IPS-15b (cell line): ENCODE results near the gene CTNNA3.

ENCODE experiments used
- H3K27me3 ChIP-seq: one replicate; pipeline ENCODE4 v1.6.1; 2013; ENCODE audit warnings: low read length; ENCODE audit not compliant: control insufficient read depth, insufficient read depth
- H3K36me3 ChIP-seq: one replicate; pipeline ENCODE4 v1.6.1; 2013; ENCODE audit warnings: low read length; ENCODE audit not compliant: control insufficient read depth, insufficient read depth
- H3K4me1 ChIP-seq: one replicate; pipeline ENCODE4 v1.6.1; 2013; ENCODE audit warnings: mild to moderate bottlenecking, low read length; ENCODE audit not compliant: control insufficient read depth, insufficient read depth
- H3K4me3 ChIP-seq: one replicate; pipeline ENCODE4 v1.5.1; 2013; ENCODE audit warnings: low read depth, low read length
- H3K9ac ChIP-seq: one replicate; pipeline ENCODE4 v1.6.1; 2013; ENCODE audit warnings: low read depth, mild to moderate bottlenecking, low read length
- H3K9me3 ChIP-seq: one replicate; pipeline ENCODE4 v1.6.1; 2013; ENCODE audit warnings: mild to moderate bottlenecking, low read length; ENCODE audit not compliant: control insufficient read depth, insufficient read depth

CTNNA3 gene

DNA sequence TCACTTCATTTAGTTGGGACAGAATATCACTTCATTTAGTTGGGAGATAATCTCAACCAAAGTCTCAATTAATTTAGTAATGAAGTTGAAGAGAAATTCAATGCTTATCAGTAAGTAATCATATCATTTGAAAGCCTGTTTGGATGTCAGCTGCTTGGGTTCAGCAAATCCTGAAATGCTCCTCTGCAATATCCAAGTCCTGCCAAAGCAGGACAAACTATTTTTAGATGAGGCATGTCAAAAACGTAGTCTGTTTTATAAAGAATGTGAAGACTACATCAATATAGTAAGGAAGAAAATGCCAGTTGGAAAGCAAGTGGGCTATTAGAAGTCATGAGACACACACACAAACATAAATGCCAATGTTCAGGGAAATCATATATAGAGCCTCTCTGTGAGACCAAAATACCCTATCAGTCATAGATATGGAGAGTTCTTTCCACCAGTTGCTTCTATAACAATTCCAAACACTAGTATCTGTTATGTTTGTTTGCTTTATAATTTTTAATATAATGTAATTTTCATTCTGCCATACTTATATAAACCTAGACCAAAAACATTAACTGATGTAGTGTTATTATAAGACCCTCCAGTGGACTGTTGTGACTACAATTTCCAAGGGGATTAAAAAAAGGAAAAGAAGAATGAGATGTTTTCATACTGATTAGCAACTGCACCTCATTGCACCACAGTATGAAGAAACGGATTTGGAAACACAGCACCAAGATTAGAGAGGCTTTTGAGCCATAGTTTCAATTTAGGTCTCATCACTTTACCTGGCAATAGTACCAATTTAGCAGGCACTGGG lies 609.5 kb downstream of the CTNNA3 start:
- Histone ChIP-seq H3K27me3 (no peaks in the 10 kb centered on the region), H3K4me1 (no peaks in the 10 kb centered on the region), H3K9me3 (no peaks in the 10 kb centered on the region), H3K36me3 (no peaks in the 10 kb centered on the region), H3K9ac (no peak overlapping the region), H3K4me3 (no peak overlapping the region)

DNA sequence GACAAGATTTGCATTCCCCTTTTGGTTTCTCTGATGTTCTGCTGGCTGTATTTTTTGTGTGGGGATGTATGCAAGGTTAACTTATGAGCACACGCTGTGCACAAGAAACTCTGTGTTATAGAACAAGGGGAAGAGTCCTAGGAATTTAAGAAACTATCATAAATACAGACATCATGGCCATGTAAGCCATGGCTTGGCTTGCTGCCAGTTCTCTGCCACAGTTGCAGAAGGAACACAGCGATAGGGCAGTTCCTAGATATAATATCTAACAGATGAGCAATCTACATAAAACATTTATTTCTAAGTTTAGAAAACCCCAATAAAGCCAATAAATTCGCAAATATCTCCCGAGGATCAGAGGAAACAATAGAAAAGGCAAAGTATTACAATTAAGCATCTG lies 616.9 kb downstream of the CTNNA3 start:
- Histone ChIP-seq H3K4me3 (no peak overlapping the region), H3K9me3 (no peaks in the 10 kb centered on the region), H3K9ac (no peak overlapping the region), H3K4me1 (no peaks in the 10 kb centered on the region), H3K27me3 (no peaks in the 10 kb centered on the region), H3K36me3 (no peaks in the 10 kb centered on the region)

DNA sequence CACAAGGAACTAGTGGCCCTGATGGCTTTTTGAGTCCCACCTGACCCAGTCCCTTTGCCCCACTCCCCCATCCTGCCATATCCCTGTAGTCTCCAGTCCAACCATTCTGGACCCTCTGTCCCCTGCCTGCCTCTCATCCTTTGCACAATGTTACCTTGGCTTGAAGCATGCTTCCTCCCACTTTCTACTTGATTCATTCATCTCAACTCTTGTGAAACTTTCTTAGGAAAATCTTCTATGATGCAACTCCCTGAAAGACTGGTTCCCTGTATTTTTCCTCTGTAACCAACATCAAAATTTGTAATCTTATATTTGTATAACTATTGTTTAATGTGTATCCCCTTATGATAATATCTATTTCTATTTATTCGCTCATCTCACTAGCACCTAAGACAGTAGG lies 618.6 kb downstream of the CTNNA3 start:
- H3K4me3 ChIP-seq, result no peak overlapping the region
- no peak overlapping the region for H3K9ac ChIP-seq
- no peaks in the 10 kb centered on the region for H3K27me3 ChIP-seq

DNA sequence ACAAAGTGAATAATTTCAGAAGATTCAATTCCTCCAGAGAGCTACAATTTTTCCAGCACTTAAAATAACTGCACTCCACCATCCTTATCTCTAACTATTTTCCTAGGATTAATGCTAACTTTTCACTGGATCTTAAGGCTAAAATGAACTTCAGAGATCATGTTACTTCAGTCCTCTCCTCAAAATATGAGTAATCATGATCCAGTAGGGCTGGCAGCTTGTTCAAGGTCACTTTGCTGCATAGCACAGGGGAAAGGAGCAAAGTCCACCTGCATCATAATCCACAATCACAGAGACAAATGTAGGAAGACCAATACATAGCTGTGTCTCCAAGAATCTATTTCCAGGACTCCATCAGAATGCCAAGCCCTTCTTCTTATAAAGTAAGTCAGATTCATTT lies 619.9 kb downstream of the CTNNA3 start:
- H3K4me1 ChIP-seq, result no peaks in the 10 kb centered on the region
- H3K9me3 ChIP-seq, result no peaks in the 10 kb centered on the region
- H3K4me3 ChIP-seq, result no peak overlapping the region
- H3K9ac ChIP-seq, result no peak overlapping the region
- no peaks in the 10 kb centered on the region for H3K27me3 ChIP-seq
- no peaks in the 10 kb centered on the region for H3K36me3 ChIP-seq

More for the DNA sequence above, 618.6 kb downstream of the CTNNA3 start:
- no peaks in the 10 kb centered on the region for H3K9me3 ChIP-seq
- H3K36me3 ChIP-seq, result no peaks in the 10 kb centered on the region
- H3K4me1 ChIP-seq, result no peaks in the 10 kb centered on the region

DNA sequence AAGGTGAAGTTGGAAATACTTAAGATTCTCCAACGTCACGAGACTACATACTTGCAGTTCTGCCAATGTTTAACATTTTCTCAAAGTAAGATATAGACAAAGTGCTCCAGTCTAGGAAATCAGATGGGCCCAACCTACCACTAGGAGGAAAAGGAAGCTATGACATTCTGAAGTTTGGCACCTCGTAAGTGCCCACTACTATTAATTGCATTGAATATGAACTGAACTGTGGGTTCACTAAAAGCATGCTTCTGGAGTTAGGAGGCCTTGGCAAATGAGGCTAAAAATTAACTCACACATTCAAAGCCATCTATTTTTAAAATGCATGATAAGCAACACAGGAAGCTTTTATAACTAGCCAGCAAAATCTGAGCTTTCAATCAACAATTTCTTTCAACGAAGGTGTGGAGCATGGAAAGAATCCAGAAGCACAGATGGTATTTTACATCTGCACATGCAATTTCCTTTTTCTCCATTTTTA lies 620.5 kb downstream of the CTNNA3 start:
- no peak overlapping the region for H3K9ac ChIP-seq
- H3K4me3 ChIP-seq, result no peak overlapping the region
- H3K4me1 ChIP-seq, result no peaks in the 10 kb centered on the region
- H3K36me3 ChIP-seq, result no peaks in the 10 kb centered on the region
- H3K27me3 ChIP-seq, result no peaks in the 10 kb centered on the region
- H3K9me3 ChIP-seq, result no peaks in the 10 kb centered on the region

DNA sequence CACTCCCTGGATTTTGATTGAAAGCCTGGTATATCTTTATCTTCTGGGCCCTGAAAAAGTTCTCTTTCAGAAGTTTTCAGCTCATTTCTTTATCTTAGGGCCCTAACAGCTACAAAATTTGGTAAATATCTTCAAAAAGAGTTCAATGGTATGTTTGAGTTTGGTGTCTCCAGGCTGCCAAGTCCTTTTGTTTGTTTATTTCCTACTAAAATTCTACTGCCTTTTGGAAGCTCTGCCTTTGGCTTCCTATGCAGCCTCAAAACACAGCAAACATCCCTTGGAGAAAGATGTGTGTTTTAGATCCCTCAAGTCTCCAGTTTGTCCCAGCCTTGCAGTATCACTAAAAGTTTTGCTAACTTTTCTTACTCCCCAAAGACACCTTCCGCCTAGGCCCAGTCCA lies 623.3 kb downstream of the CTNNA3 start:
- Histone ChIP-seq H3K9ac (no peak overlapping the region), H3K36me3 (no peaks in the 10 kb centered on the region), H3K4me3 (no peak overlapping the region), H3K4me1 (no peaks in the 10 kb centered on the region), H3K27me3 (no peaks in the 10 kb centered on the region), H3K9me3 (no peaks in the 10 kb centered on the region)

DNA sequence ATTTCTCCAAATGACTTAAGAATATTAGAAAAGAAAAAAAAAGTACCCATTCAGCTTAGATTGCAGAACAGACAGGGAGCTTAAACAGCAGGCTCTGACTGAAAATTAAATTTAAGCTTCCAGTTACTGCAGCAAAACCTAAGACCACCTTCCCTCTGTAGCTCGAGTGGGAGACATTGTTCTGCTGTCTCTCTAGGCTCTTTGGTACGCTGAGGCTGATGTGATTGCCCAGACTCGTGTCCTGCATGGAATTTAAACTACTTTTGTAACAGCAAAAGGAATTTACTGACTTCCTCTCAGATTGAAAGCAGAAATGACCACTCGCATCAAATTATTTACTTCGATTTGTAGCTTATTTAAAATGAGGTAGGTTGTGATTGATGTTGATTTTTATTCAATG lies 645.6 kb downstream of the CTNNA3 start:
- Histone ChIP-seq H3K27me3 (no peaks in the 10 kb centered on the region), H3K4me1 (no peaks in the 10 kb centered on the region), H3K4me3 (no peak overlapping the region), H3K9me3 (no peaks in the 10 kb centered on the region), H3K36me3 (no peaks in the 10 kb centered on the region), H3K9ac (no peak overlapping the region)

DNA sequence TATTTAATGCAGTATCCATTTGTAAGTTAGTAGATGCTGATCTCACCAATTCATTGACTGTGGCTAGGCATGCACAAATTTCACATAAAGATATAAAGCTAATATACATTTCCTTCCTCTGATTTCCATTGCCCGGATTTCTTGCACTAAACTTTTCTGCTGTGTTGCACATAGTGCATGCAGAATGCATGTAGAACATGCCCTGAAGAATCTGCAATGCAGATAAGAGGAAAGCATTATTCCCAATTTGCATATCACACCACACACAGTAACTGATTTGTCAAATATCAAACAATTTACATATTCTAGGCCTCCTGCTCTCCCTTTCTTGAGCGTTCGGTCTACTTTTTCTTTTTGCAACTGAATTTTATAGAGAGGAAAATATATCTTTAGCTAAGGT lies 646.0 kb downstream of the CTNNA3 start:
- Histone ChIP-seq H3K27me3 (no peaks in the 10 kb centered on the region), H3K9me3 (no peaks in the 10 kb centered on the region), H3K36me3 (no peaks in the 10 kb centered on the region), H3K4me3 (no peak overlapping the region), H3K9ac (no peak overlapping the region), H3K4me1 (no peaks in the 10 kb centered on the region)

DNA sequence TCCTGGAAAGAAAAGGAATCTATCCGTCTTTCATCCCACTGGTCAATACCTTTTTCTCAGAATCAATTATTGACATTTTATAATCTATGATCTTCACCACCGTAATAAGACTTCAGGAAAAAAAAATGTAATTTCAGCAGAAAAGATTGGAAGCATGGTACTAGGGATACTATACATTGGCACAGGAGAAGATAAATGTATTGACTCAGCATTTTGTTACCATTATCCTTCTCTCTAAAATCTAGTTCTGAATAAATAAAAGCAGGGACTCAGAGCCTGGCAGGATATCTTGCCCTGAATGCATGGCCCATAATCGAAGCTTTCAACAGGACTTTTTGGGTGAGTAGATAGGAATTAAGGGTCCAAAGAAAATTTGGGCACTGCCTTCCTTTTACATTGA lies 649.5 kb downstream of the CTNNA3 start:
- H3K9me3 ChIP-seq, result no peaks in the 10 kb centered on the region
- no peaks in the 10 kb centered on the region for H3K27me3 ChIP-seq

DNA sequence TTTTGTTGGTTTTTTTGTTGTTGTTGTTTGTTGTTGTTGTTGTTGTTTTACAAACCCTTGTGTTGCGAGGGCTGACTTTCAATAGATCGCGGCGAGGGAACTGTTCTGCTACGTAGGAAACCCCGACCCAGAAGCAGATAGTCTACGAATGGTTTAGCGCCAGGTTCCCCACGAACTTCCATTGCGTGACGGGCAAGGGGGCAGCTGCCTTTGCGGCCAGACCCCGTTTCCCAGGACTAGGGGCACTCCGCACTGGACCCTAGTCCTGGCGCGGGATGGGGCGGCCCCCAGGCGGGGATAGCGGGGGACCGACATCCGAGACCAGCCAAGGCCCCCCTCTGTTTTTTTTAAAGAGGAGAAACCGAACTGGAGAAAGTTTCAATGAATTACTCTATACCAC lies 650.6 kb downstream of the CTNNA3 start:
- H3K9ac ChIP-seq, result no peak overlapping the region
- H3K4me1 ChIP-seq, result no peaks in the 10 kb centered on the region
- H3K4me3 ChIP-seq, result no peak overlapping the region
- H3K9me3 ChIP-seq, result no peaks in the 10 kb centered on the region
- no peaks in the 10 kb centered on the region for H3K36me3 ChIP-seq
- no peaks in the 10 kb centered on the region for H3K27me3 ChIP-seq

More for the DNA sequence above, 649.5 kb downstream of the CTNNA3 start:
- Histone ChIP-seq H3K4me1 (no peaks in the 10 kb centered on the region), H3K36me3 (no peaks in the 10 kb centered on the region), H3K9ac (no peak overlapping the region), H3K4me3 (no peak overlapping the region)

DNA sequence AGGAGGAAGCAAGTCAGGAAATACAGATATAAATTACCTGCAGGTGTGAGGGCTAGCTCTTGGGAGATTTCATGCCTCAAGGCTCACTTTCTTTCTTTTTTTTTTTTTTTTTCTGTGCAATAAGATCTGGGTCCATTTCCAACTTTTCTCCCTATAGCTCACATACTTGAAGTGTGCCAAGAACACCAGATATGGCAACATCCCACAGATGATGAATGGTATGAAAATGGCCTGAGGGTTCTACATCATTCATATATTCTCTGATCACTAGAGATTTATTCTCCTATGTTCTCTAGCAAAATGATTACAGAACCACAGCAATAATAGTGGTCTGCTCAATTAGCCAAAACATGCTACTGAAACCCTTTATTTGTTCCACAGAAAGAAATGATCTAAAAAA lies 653.0 kb downstream of the CTNNA3 start:
- no peak overlapping the region for H3K4me3 ChIP-seq
- H3K9ac ChIP-seq, result no peak overlapping the region
- H3K36me3 ChIP-seq, result no peaks in the 10 kb centered on the region
- no peaks in the 10 kb centered on the region for H3K27me3 ChIP-seq
- no peaks in the 10 kb centered on the region for H3K9me3 ChIP-seq
- H3K4me1 ChIP-seq, result no peaks in the 10 kb centered on the region

DNA sequence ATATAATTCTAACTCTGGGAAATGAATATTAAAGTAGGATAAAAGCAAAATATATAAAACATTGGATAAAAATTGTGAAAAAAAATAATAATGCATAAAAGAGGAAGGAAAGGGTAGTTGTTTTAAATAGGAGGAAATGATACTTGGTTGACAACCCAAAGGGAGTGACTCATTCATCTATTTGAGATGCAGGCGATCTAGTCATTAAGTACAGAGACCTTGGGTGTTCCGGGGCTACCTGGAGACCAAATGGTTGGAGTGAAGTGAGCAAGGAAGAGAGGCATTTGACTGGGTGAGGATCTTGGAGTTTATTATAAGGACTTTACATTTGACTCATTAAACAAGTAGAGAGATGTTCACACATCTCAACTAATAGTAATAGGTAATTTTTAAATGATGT lies 659.2 kb downstream of the CTNNA3 start:
- Histone ChIP-seq H3K27me3 (no peaks in the 10 kb centered on the region), H3K36me3 (no peaks in the 10 kb centered on the region), H3K4me1 (no peaks in the 10 kb centered on the region), H3K9me3 (no peaks in the 10 kb centered on the region), H3K9ac (no peak overlapping the region), H3K4me3 (no peak overlapping the region)
